HL-60 (cell line): ENCODE measurements around the gene FOS.

Experiments used
- POLR2AphosphoS5 ChIP-seq: IDR thresholded peaks from 2 replicates; pipeline ENCODE4 v1.6.1; 2012; ENCODE audit warnings: low read depth
- REST ChIP-seq: IDR thresholded peaks from 2 replicates; pipeline ENCODE4 v1.6.1; 2012; ENCODE audit warnings: low read depth; ENCODE audit not compliant: insufficient replicate concordance
- SPI1 ChIP-seq: IDR thresholded peaks from 2 replicates; pipeline ENCODE4 v1.6.1; 2012; ENCODE audit warnings: low read depth, mild to moderate bottlenecking, borderline replicate concordance
- TF ChIP-seq, protein P1 (sequence below): IDR thresholded peaks from one replicate; pipeline ENCODE4 v1.5.1; 2011; ENCODE audit warnings: low read length, control low read depth, inconsistent platforms; ENCODE audit not compliant: insufficient read depth

GRCh38 chr14:75312341-75312740 is 33.7 kb downstream of the FOS start:
- TF ChIP-seq, protein P1, sequence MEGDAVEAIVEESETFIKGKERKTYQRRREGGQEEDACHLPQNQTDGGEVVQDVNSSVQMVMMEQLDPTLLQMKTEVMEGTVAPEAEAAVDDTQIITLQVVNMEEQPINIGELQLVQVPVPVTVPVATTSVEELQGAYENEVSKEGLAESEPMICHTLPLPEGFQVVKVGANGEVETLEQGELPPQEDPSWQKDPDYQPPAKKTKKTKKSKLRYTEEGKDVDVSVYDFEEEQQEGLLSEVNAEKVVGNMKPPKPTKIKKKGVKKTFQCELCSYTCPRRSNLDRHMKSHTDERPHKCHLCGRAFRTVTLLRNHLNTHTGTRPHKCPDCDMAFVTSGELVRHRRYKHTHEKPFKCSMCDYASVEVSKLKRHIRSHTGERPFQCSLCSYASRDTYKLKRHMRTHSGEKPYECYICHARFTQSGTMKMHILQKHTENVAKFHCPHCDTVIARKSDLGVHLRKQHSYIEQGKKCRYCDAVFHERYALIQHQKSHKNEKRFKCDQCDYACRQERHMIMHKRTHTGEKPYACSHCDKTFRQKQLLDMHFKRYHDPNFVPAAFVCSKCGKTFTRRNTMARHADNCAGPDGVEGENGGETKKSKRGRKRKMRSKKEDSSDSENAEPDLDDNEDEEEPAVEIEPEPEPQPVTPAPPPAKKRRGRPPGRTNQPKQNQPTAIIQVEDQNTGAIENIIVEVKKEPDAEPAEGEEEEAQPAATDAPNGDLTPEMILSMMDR = no peak
- TF ChIP-seq POLR2AphosphoS5 = no peak
- no peak for TF ChIP-seq REST
- no peak for TF ChIP-seq SPI1
